HepG2 (cell line): ENCODE results near the gene SASH1.

Experiments
- CTCF ChIP-seq: sonication (generic); formaldehyde crosslinking; IDR thresholded peaks from 2 replicates; pipeline ENCODE4 v1.5.0; 2020; ENCODE audit warnings: mild to moderate bottlenecking, missing genetic modification reagents, moderate library complexity
- POLR2AphosphoS5 ChIP-seq: IDR thresholded peaks from 2 replicates; pipeline ENCODE4 v1.6.1; 2012; ENCODE audit warnings: low read depth, low read length
- RCOR2 ChIP-seq: IDR thresholded peaks from 2 replicates; pipeline ENCODE4 v1.6.1; 2016; ENCODE audit warnings: missing biosample characterization, missing genetic modification reagents
- SP1 ChIP-seq, 2 experiments: fragments of 450-650 bp in 1 of 2; sonication (generic) in 1 of 2; formaldehyde crosslinking in 1 of 2; IDR thresholded peaks; 2 replicates each; pipeline versions ENCODE4 v1.4.0 to v1.6.1; 2016 to 2020; ENCODE audit warnings: missing genetic modification reagents in 1 of 2
- SRSF9 ChIP-seq: fragments of 200-400 bp; formaldehyde crosslinking; IDR thresholded peaks from 2 replicates; pipeline ENCODE4 v1.6.1; 2018; ENCODE audit warnings: borderline replicate concordance, mild to moderate bottlenecking, low read depth, low read length; ENCODE audit not compliant: insufficient read depth, poor library complexity, severe bottlenecking
- TMF1 ChIP-seq: sonication (generic); formaldehyde crosslinking; IDR thresholded peaks from 2 replicates; pipeline ENCODE4 v1.8.1; 2022; ENCODE audit warnings: low read depth, missing genetic modification reagents
- XBP1 ChIP-seq: sonication (generic); formaldehyde crosslinking; IDR thresholded peaks from 2 replicates; pipeline ENCODE4 v1.5.0; 2020; ENCODE audit warnings: missing genetic modification reagents
- ZFP36 ChIP-seq: fragments of 150-350 bp; IDR thresholded peaks from 2 replicates; pipeline ENCODE4 v1.6.1; 2018; ENCODE audit warnings: borderline replicate concordance, low read length, low read depth; ENCODE audit not compliant: partially characterized antibody

- TF ChIP-seq CTCF (CRISPR knock-in tag), result no peak
- no peak for TF ChIP-seq SRSF9
- TF ChIP-seq RCOR2 (CRISPR knock-in tag), result no peak
- TF ChIP-seq POLR2AphosphoS5, result no peak
- no peak for TF ChIP-seq SP1 (IDR thresholded peaks at IDR 0.05)
- no peak for TF ChIP-seq SP1 (CRISPR knock-in tag; IDR thresholded peaks at IDR 0.05)
- no peak for TF ChIP-seq XBP1
- no peak for TF ChIP-seq TMF1
- TF ChIP-seq ZFP36, result no peak
Observed at GRCh38 chr6:148448369-148449012, 105.9 kb downstream of the SASH1 start.
